GM12878 (cell line): Measurements from ENCODE around the gene NPAS3. TPM values are rescaled to one million over a fixed set of nuclear protein-coding genes. Genes with fewer than 3 reads are reported as not detected.

Experiments
- ATAC-seq: fragments of 200-7000 bp; cut with Tn5 transposase; 3 replicates; pipeline ENCODE4 v1.9.1; 2020; ENCODE audit warnings: mild to moderate bottlenecking, moderate library complexity
- BruUV-seq: library from RNA; stranded (reverse); fragments of 400-500 nt; replicated peaks from 2 replicates; lab custom pipeline; 2021; lab: Mats Ljungman, UMichigan
- CTCF ChIA-PET: fragments of 300-600 bp; sonication (Branson Sonifier 250); formaldehyde crosslinking; extraction: SDS; loops from one replicate; lab custom pipeline; 2021; ENCODE audit warnings: inconsistent platforms; lab: Yijun Ruan, JAX
- POLR2A ChIA-PET: fragments of 350-600 bp; formaldehyde crosslinking; extraction: SDS; loops from one replicate; lab custom pipeline; 2021; ENCODE audit warnings: inconsistent platforms; lab: Charles Lee
- RAD21 ChIA-PET: fragments of 300-600 bp; sonication (Branson Sonifier 250); formaldehyde crosslinking; loops from one replicate; lab custom pipeline; 2023; ENCODE audit warnings: antibody characterized with exemption; ENCODE audit not compliant: unreplicated experiment; lab: Charles Lee
- SMC1A ChIA-PET: fragments of 300-600 bp; sonication (Branson Sonifier 250); formaldehyde crosslinking; loops from one replicate; lab custom pipeline; 2023; ENCODE audit not compliant: unreplicated experiment, uncharacterized antibody; lab: Charles Lee
- DNase-seq: peaks from one replicate; pipeline ENCODE4 v3.0.0-alpha.2; 2011; ENCODE audit warnings: low read depth, low spot score
- FAIRE-seq: peaks from 3 replicates; lab custom pipeline; 2011; peaks lifted over from hg19 to GRCh38; lab: Jason Lieb, UNC
- H2AFZ ChIP-seq: 2 replicates; pipeline ENCODE4 v1.6.0; 2011; ENCODE audit warnings: low read depth, low read length, control low read depth; ENCODE audit not compliant: control insufficient read depth
- H3K27ac ChIP-seq: 2 replicates; pipeline ENCODE4 v1.5.1; 2011; ENCODE audit warnings: control low read depth; ENCODE audit not compliant: control insufficient read depth, insufficient read depth
- H3K27me3 ChIP-seq, 2 experiments: replicated peaks in 1 of 2; 2 replicates each; pipeline versions ENCODE4 v1.6.0 to v1.6.1; 2011; ENCODE audit warnings: low read length in 1 of 2; ENCODE audit not compliant: control insufficient read depth in 2 of 2, insufficient read depth in 2 of 2
- H3K36me3 ChIP-seq, 2 experiments: 2 replicates each; pipeline ENCODE4 v1.5.1; 2011; ENCODE audit warnings: low read length in 1 of 2; ENCODE audit not compliant: control insufficient read depth in 2 of 2, insufficient read depth in 2 of 2
- H3K4me1 ChIP-seq: 2 replicates; pipeline ENCODE4 v1.6.1; 2011; ENCODE audit warnings: mild to moderate bottlenecking, low read length, moderate library complexity, mixed read lengths; ENCODE audit not compliant: control insufficient read depth, insufficient read depth
- H3K4me2 ChIP-seq: 2 replicates; pipeline ENCODE4 v1.6.0; 2011; ENCODE audit warnings: control low read depth; ENCODE audit not compliant: control insufficient read depth, insufficient read depth
- H3K4me3 ChIP-seq: fragments of 200-600 bp; sonication (generic); 2 replicates; pipeline ENCODE4 v1.5.1; 2016
- H3K79me2 ChIP-seq: 2 replicates; pipeline ENCODE4 v1.6.0; 2011; ENCODE audit warnings: low read length; ENCODE audit not compliant: control insufficient read depth, insufficient read depth
- H3K9ac ChIP-seq: 2 replicates; pipeline ENCODE4 v1.8.0; 2011; ENCODE audit warnings: low read length, control low read depth, mixed read lengths; ENCODE audit not compliant: control insufficient read depth, insufficient read depth
- H3K9me3 ChIP-seq: replicated peaks from 3 replicates; pipeline ENCODE4 v1.5.1; 2011; ENCODE audit warnings: mild to moderate bottlenecking, low read length; ENCODE audit not compliant: control insufficient read depth, insufficient read depth
- H4K20me1 ChIP-seq: 2 replicates; pipeline ENCODE4 v1.6.0; 2011; ENCODE audit not compliant: control insufficient read depth, insufficient read depth
- CBX3 ChIP-seq: fragments of 200-600 bp; sonication (generic); IDR thresholded peaks from 2 replicates; pipeline ENCODE4 v1.6.1; 2016; ENCODE audit warnings: low read depth, borderline replicate concordance
- CTCF ChIP-seq, 3 experiments: IDR thresholded peaks in 2 of 3; conservative IDR thresholded peaks in 1 of 3; 2 replicates each; pipeline ENCODE4 v1.5.1; 2011; ENCODE audit warnings: low read depth in 3 of 3, low read length in 3 of 3, mild to moderate bottlenecking in 3 of 3, control low read depth in 2 of 3, moderate library complexity in 2 of 3, inconsistent platforms in 1 of 3, mixed read lengths in 1 of 3; ENCODE audit not compliant: control insufficient read depth in 2 of 3, insufficient read depth in 1 of 3; ENCODE audit errors: extremely low read depth in 1 of 3
- PBX3 ChIP-seq: IDR thresholded peaks from 2 replicates; pipeline ENCODE4 v1.6.1; 2011; ENCODE audit warnings: mild to moderate bottlenecking, low read depth, low read length, moderate library complexity; ENCODE audit not compliant: insufficient replicate concordance
- YBX1 ChIP-seq: fragments of 450-650 bp; IDR thresholded peaks from 2 replicates; pipeline ENCODE4 v1.6.1; 2016; ENCODE audit warnings: antibody characterized with exemption
- ZSCAN29 ChIP-seq: fragments of 450-650 bp; IDR thresholded peaks from 2 replicates; pipeline ENCODE4 v1.6.1; 2017; ENCODE audit warnings: mild to moderate bottlenecking, moderate library complexity
- WGBS: methylation state at CpG from one replicate; pipeline ENCODE4 v1.1.6; 2016; ENCODE audit warnings: low lambda C conversion rate; ENCODE audit not compliant: insufficient replicate concordance, insufficient coverage; ENCODE audit errors: missing lambda C conversion rate; 5-methylcytosine and 5-hydroxymethylcytosine counted together
- in situ Hi-C: fragments of 300-500 bp; cut with MboI; formaldehyde crosslinking; loops from 9 replicates; pipeline ENCODE4 v1.14.3; 2018; ENCODE audit warnings: mixed read lengths
- intact Hi-C: fragments of 100-400 bp; cut with micrococcal nuclease; formaldehyde crosslinking; loops from one replicate; pipeline ENCODE4 v1.14.2; 2022; ENCODE audit not compliant: unreplicated experiment
- polyA plus RNA-seq, 11 experiments: library from polyadenylated mRNA; depleted of rRNA in 4 of 11; unstranded in 6 of 11; stranded (reverse) in 5 of 11; fragments of >200 nt; fragmentation: Nextera tagmentation in 4 of 11; fragmentation: Illumina TruSeq in 1 of 11; extraction: Ambion mirVana in 4 of 11; extraction: Trizol in 1 of 11; gene quantifications; 1 replicate in 1 of 11; 2 replicates in 10 of 11; pipeline versions ENCODE4 v1.2.1 to v1.2.3, GENCODE V29; 2011 to 2016; ENCODE audit warnings: inconsistent platforms in 2 of 11, missing spikeins in 2 of 11, low read depth in 1 of 11
- total RNA-seq, 4 experiments: library from RNA; depleted of rRNA in 3 of 4; stranded (reverse); fragments of >200 nt in 3 of 4; fragmentation: Illumina TruSeq in 1 of 4; extraction: Trizol in 1 of 4; gene quantifications; 2 replicates each; pipeline versions ENCODE4 v1.2.1 to v1.2.3, GENCODE V29; 2013 to 2021

NPAS3 gene
- total and polyA plus RNA-seq, 10 of the 15 experiments (the other 5 are each of a cell fraction or from before 2014, with no cell fraction given) = under 0.01 to 2.7 (median 0.03) TPM; not detected in 6

GRCh38 chr14:32984241-32984930, 45.7 kb downstream of the NPAS3 start (continued):
- TF ChIP-seq PBX3 (no peak), CTCF (IDR thresholded peaks at IDR 0.05 in 2 of 3, conservative IDR thresholded peaks at IDR 0.05 in 1 of 3; ENCODE audit: control insufficient read depth in 2 of 3, extremely low read depth in 1 of 3, insufficient read depth in 1 of 3, low read depth in 3 of 3, low read length in 3 of 3) (no peak), YBX1 (no peak)

GRCh38 chr14:32985866-32986265, 47.2 kb downstream of the NPAS3 start:
- FAIRE-seq (no peak), ATAC-seq (no peak), DNase-seq (no peak)
- Histone ChIP-seq H2AFZ (no peak overlapping the region), H3K9ac (no peak overlapping the region), H3K4me1 (no peaks in the 10 kb centered on the region), H3K4me3 (no peak overlapping the region), H3K36me3 (no peaks in the 10 kb centered on the region), H3K27me3 (no peaks in the 10 kb centered on the region), H3K9me3 (no peaks in the 10 kb centered on the region), H3K4me2 (no peak overlapping the region), H3K79me2 (no peaks in the 10 kb centered on the region), H3K27ac (no peak overlapping the region), H4K20me1 (no peaks in the 10 kb centered on the region)
- POLR2A ChIA-PET = no interaction called here
- in situ Hi-C loops = no loop called here
- CTCF ChIA-PET = no interaction called here
- BruUV-seq = no TSS peak
- TF ChIP-seq CBX3 (no peak), ZSCAN29 (no peak)
- 46% methylated on average over 8 of the region's 8 CpGs for WGBS
- RAD21 ChIA-PET = no interaction called here
- SMC1A ChIA-PET = no interaction called here
- intact Hi-C loops = no loop called here
